ENCODE results near the gene HTD2.

Gene HTD2

GRCh38 chr3:58292866-58293265 is 13.5 kb upstream of the HTD2 start:
- DNase-seq, result no peak

DNA sequence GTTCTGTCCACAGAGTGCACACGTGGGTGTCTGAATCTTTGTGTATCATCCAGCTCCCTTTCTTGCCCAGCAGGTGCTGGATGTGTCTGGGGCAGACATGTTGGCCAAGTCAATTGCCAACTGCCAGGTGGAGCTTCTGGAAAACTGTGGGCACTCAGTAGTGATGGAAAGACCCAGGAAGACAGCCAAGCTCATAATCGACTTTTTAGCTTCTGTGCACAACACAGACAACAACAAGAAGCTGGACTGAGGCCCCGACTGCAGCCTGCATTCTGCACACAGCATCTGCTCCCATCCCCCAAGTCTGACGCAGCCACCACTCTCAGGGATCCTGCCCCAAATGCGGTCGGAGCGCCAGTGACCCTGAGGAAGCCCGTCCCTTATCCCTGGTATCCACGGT is 12.8 kb upstream of the HTD2 start:
- DNase-seq, result no peak

GRCh38 chr3:58296269-58296668 is 10.1 kb upstream of the HTD2 start:
- DNase-seq, result no peak

- no peak for DNase-seq
Measured at GRCh38 chr3:58296843-58297242, 9.5 kb upstream of the HTD2 start.

GRCh38 chr3:58298190-58298589 is 8.1 kb upstream of the HTD2 start:
- DNase-seq, result no peak

DNA sequence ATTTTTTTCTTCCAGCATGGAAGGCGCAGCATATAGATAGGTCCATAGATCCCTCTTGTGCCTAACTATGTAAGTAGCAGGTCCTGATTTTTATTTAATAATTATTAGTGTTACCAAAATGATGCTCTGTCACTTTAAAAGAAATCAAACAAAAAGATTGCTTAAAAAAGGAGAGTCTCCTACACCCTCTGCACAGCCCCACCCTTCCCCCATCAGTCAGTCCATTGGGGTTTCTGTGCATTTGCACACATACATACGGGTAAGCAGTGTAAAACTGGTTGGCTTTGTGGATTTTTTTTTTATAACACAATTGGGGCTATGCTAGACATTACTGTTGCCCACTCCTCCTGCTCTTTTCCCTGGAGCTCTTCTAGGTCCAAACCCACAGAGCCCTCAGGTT is 7.2 kb upstream of the HTD2 start:
- no peak for DNase-seq

- DNase-seq, result peak; percentile 30
Measured at GRCh38 chr3:58299839-58300516, 6.3 kb upstream of the HTD2 start.

DNA sequence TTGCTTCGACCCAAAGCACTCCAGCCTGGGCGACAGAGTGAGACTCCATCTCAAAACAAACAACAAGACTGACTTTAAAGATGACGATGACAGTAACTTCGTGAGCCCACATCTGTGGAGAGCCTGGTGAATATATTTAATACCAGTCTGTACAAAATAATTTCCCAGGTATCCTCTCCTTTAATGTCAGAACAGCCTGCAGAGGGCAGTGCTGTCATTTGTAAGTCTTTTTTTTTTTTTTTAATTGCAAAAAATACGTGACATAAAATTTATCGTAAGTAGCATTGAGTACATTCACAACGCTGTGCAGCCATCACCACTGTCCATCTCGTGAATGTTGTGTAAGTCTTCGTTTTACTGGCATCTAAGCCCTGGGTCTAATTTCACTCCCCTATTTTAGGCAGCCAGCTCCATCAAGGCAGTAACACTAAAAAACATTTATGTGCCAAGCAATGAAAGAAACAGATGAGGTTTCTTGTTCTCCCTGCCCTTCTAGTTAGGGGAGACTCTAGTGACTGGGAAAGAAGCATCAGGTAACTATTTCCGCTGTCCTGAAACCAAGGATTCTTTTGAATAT is 1.4 kb downstream of the HTD2 start:
- peak; percentile 64 for DNase-seq

DNA sequence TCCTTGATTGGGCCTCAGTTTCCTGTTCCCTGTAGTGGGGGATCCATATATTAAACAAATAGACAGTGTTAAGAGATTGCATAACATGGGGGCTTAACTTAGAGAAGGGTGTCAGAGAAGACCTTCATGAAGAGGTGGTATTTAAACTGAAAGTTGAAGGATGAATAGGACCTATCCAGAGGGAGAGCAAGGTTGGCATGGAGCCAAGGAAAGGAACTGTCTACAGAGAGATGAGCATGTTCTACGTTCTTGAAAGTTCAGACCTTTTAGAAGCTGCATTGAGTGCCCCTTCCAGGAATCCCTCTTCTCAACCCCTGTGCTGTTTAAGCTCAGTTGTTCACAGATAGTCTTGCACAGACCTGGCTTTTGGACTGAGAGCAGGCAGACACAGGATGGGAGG is 2.4 kb downstream of the HTD2 start:
- no peak for DNase-seq

DNA sequence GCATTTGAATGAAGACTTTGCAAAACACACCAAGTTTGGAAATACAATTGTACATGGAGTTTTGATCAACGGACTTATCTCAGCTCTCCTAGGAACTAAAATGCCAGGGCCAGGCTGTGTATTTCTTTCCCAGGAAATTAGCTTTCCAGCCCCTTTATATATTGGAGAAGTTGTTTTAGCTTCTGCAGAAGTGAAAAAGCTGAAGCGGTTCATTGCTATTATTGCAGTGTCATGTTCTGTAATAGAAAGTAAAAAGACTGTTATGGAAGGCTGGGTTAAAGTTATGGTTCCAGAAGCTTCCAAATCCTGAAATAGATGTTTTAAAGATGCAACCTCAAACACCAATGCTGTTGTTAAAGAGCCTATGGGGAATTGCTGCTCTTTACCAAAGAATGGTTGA is 11.5 kb downstream of the HTD2 start:
- DNase-seq, result no peak

- DNase-seq, result no peak
Measured at GRCh38 chr3:58321791-58322190, 15.5 kb downstream of the HTD2 start.

DNA sequence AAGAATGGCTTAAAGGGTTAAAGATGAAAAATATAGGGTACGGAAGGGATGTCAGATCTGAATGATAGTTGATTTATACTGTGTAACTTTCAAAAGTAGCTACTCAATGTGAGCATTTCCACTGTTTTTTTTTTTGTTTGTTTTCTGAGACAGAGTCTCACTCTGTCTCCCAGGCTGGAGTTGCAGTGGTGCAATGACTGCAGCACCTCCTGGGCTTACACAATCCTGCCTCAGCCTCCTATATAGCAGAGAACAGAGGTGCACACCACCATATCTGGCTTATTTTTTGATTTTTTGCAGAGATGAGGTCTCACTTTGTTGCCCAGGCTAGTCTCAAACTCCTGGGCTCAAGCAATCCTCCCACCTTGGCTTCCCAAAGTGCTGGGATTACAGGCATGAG is 16.5 kb downstream of the HTD2 start:
- no peak for DNase-seq

GRCh38 chr3:58323529-58324390 is 17.4 kb downstream of the HTD2 start:
- DNase-seq, result no peak

- DNase-seq, result no peak
Measured at GRCh38 chr3:58324391-58325390, 18.4 kb downstream of the HTD2 start.

DNA sequence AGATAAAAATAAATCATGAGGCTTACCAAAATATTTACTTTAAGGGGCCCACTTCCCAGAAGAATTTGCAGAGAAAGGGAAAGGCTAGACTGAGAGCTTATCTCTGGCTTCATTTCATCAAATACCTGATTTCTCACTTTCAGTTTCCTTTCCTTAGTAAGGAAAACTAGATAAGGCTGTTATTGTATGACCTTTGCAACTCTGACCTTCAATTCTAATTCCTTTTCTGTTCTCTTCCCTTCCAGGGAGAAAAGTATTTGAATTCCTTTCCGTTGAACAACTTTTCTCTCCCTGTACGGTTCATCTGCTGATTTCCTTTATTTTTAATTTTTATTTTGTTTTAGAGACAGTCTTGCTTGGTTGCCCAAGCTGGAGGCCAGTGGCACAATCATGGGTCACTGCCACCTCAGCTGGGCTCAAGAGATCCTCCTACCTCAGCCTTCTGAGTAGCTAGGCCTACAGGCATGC is 19.2 kb downstream of the HTD2 start:
- DNase-seq, result no peak

GRCh38 chr3:58326267-58326900 is 20.1 kb downstream of the HTD2 start:
- no peak for DNase-seq

- no peak for DNase-seq
Measured at GRCh38 chr3:58329150-58329921, 23.0 kb downstream of the HTD2 start.

DNA sequence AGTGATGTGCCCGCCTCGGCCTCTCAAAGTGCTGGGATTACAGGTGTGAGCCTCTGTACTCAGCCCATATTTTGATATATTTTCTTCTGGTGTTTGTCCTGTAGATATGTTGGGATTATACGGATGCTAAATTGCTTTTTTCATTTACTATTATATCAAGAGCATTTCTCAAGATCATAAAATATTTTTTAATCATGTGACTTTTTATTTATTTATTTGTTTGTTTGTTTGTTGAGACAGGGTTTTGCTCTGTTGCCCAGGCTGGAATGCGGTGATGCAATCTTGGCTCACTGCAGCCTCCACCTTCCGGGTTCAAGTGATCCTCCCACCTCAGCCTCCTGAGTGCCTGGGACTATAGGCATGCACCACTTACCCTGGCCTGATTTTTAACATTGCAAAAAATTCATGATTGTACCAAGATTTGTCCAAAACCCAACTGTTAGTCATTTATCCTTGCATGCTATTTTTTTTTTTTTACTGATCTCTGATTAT is 23.6 kb downstream of the HTD2 start:
- DNase-seq, result no peak

GRCh38 chr3:58331593-58332152 is 25.4 kb downstream of the HTD2 start:
- no peak for DNase-seq

- DNase-seq, result peak; percentile 83
Measured at GRCh38 chr3:58332575-58333188, 26.4 kb downstream of the HTD2 start, which contains the start of gene PXK. TSS of gene PXK (plus strand) at chr3:58332892. CDS start at chr3:58332989, 97 bp downstream.
